ENCODE data around the gene TPK1.

The TPK1 gene

DNA sequence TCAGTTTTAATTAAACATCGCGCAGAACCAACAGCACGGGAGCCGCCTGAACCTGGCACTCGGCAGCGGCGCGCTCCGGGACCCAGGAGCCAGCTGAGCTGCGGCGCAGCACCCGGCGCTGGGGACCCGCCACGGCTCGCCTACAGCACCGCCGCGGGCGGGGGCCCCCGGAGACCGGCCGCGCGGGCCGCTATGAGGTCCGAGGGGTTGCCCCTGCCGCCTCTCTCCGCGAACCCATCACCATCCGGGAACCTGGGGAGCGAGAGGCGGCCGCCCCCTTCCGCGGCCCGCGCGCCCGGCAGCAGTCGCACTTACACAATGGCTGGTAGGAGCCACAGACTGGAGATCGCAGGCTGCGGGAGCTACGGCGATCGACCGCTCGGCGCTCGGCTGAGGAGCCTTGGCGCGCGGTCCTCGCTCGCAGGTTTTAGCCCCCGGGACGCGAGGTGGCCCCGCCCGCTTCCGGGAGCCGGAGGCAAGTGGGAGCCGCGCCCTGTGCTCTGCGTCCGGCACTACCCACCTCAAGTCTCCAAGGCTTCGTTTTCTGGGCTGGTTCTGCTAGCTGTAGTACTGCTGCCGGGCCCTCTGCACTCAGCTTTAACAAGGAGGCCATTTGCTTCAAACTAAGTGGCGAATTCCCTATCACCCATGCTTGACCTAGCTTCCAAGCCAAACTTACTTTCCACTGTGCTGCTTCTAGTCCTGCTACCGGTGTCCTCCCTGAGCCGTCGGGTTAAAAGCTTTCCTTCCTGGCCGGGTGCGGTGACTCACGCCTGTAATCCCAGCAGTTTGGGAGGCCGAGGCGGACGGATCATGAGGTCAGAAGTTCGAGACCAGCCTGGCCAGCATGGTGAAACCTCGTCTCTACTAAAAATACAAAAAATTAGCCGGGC lies at the start of gene TPK1:
TSS of gene TPK1 (minus strand) at position 402 of the 893 bp plus-strand sequence. CDS start 451 bp downstream, outside the sequence.
- Histone ChIP-seq H3K27ac (peak within 1 kb of the TSS; percentile 68), H3K4me2 (peak within 1 kb of the TSS; percentile 79), H2AFZ (ENCODE audit: low read depth) (peak within 1 kb of the TSS; percentile 99), H4K20me1 (ENCODE audit: insufficient read depth) (no peaks in the 10 kb centered on the region), H3K27me3 (ENCODE audit: insufficient read depth, low read depth) (no peaks in the 10 kb centered on the region), H3K9ac (peak within 1 kb of the TSS; percentile 63), H3K4me1 (ENCODE audit: low read depth, poor library complexity, severe bottlenecking) (peaks cover 19% of the 10 kb centered on the region), H3K4me3 (IDR thresholded peaks at IDR 0.05; ENCODE audit: insufficient read depth, low read depth, low read length) (peak within 1 kb of the TSS; percentile 6), H3K36me3 (ENCODE audit: insufficient read depth) (no peaks in the 10 kb centered on the region), H3K79me2 (ENCODE audit: insufficient read depth, low read depth) (no peaks in the 10 kb centered on the region)
- TF ChIP-seq, protein P1, sequence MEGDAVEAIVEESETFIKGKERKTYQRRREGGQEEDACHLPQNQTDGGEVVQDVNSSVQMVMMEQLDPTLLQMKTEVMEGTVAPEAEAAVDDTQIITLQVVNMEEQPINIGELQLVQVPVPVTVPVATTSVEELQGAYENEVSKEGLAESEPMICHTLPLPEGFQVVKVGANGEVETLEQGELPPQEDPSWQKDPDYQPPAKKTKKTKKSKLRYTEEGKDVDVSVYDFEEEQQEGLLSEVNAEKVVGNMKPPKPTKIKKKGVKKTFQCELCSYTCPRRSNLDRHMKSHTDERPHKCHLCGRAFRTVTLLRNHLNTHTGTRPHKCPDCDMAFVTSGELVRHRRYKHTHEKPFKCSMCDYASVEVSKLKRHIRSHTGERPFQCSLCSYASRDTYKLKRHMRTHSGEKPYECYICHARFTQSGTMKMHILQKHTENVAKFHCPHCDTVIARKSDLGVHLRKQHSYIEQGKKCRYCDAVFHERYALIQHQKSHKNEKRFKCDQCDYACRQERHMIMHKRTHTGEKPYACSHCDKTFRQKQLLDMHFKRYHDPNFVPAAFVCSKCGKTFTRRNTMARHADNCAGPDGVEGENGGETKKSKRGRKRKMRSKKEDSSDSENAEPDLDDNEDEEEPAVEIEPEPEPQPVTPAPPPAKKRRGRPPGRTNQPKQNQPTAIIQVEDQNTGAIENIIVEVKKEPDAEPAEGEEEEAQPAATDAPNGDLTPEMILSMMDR (conservative IDR thresholded peaks at IDR 0.05; ENCODE audit: low read depth, low read length) = no peak

DNA sequence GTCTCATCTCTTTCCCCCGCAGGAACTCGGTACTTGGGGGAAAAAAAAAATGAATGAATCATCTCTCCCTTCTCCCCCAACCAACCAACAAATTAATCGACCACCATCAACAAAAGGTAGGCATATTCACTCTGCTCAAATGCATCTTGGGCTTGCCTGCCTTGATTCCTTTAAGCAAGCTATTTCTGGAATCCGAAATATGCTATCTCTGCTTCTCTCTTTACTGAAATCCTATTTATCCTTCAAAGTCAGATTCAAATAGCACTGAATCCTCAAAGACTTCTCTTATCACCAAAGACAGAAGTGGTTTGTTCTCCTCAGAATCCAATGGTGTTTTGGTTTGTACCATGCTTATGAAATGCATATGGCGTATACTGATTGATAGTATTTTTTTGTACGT lies 49.6 kb upstream of the TPK1 start:
- TF ChIP-seq, protein P1 (conservative IDR thresholded peaks at IDR 0.05; ENCODE audit: low read depth, low read length) = no peak
- Histone ChIP-seq H3K9ac (no peak overlapping the region), H3K4me2 (no peak overlapping the region), H4K20me1 (ENCODE audit: insufficient read depth) (no peaks in the 10 kb centered on the region), H3K27me3 (ENCODE audit: insufficient read depth, low read depth) (no peaks in the 10 kb centered on the region), H3K79me2 (ENCODE audit: insufficient read depth, low read depth) (no peaks in the 10 kb centered on the region), H3K36me3 (ENCODE audit: insufficient read depth) (no peaks in the 10 kb centered on the region), H2AFZ (ENCODE audit: low read depth) (no peak overlapping the region), H3K4me3 (IDR thresholded peaks at IDR 0.05; ENCODE audit: insufficient read depth, low read depth, low read length) (no peak overlapping the region), H3K4me1 (ENCODE audit: low read depth, poor library complexity, severe bottlenecking) (no peaks in the 10 kb centered on the region), H3K27ac (no peak overlapping the region)

DNA sequence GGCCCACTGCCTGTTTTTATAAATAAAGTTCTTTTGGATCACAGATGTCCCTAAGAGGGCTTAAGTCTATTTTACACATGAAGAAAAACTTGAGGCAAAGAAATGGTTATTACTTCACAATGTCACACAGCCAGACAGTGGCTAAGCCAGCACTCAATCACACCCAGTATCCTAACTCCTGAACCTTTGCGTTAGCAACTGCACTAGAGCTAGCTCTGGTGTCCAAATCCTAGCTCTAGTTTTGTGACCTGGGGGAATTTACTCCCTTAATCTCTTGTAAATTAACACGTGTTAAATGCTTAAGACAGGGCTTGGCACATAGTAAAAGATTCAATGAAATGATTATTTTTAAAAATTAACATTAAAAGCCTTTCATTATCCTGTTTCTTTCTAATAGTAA lies 49.0 kb upstream of the TPK1 start:
- TF ChIP-seq, protein P1 (conservative IDR thresholded peaks at IDR 0.05; ENCODE audit: low read depth, low read length) = no peak
- Histone ChIP-seq H3K4me2 (no peak overlapping the region), H3K4me3 (IDR thresholded peaks at IDR 0.05; ENCODE audit: insufficient read depth, low read depth, low read length) (no peak overlapping the region), H3K36me3 (ENCODE audit: insufficient read depth) (no peaks in the 10 kb centered on the region), H3K27ac (no peak overlapping the region), H3K4me1 (ENCODE audit: low read depth, poor library complexity, severe bottlenecking) (no peaks in the 10 kb centered on the region), H2AFZ (ENCODE audit: low read depth) (no peak overlapping the region), H3K27me3 (ENCODE audit: insufficient read depth, low read depth) (no peaks in the 10 kb centered on the region), H4K20me1 (ENCODE audit: insufficient read depth) (no peaks in the 10 kb centered on the region), H3K9ac (no peak overlapping the region), H3K79me2 (ENCODE audit: insufficient read depth, low read depth) (no peaks in the 10 kb centered on the region)

DNA sequence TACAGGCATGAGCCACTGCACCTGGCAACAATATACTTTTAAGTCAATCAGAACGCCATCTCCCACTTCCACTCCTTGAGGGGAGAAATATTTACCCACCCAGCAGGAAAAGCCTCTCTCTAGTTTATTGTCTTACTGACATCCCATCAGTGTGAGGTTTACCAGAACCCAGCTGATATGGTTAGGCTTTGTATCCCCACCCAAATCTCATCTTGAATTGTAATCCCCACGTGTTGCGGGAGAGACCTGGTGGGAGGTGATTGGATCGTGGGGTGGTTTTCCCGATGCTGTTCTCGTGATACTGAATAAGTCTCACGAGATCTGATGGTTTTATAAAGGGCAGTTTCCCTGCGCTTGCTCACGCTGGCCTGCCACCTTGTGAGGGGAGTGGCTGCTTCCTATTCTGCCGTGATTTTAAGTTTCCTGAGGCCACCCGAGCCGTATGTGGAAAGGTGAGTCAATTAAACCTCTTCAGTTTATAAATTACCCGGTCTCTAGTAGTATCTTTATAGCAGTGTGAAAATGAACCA lies 37.5 kb upstream of the TPK1 start:
- Histone ChIP-seq H3K4me3 (IDR thresholded peaks at IDR 0.05; ENCODE audit: insufficient read depth, low read depth, low read length) (no peak overlapping the region), H3K79me2 (ENCODE audit: insufficient read depth, low read depth) (no peaks in the 10 kb centered on the region), H3K9ac (no peak overlapping the region), H4K20me1 (ENCODE audit: insufficient read depth) (no peaks in the 10 kb centered on the region), H3K36me3 (ENCODE audit: insufficient read depth) (no peaks in the 10 kb centered on the region), H3K27ac (no peak overlapping the region), H2AFZ (ENCODE audit: low read depth) (no peak overlapping the region), H3K27me3 (ENCODE audit: insufficient read depth, low read depth) (no peaks in the 10 kb centered on the region), H3K4me1 (ENCODE audit: low read depth, poor library complexity, severe bottlenecking) (no peaks in the 10 kb centered on the region), H3K4me2 (no peak overlapping the region)
- TF ChIP-seq, protein P1 (conservative IDR thresholded peaks at IDR 0.05; ENCODE audit: low read depth, low read length) = no peak
